ENCODE data around the gene NMS. TPM values are rescaled to one million over a fixed set of nuclear protein-coding genes. Genes with fewer than 3 reads are reported as not detected.
A peak's percentile ranks its signal among the peaks of the same experiment; 100 is the strongest.
"Not testable (repeated sequence)": the region's sequence is repeated elsewhere in the genome, so short reads cannot be mapped to it uniquely, and the experiment has no call there.

The NMS gene
- total RNA-seq, result not detected in 2 replicates

GRCh38 chr2:100470182-100470581, at the start of gene NMS:
Gene NMS (plus strand): TSS chr2:100470482. CDS start chr2:100470489, 7 bp downstream.
- no peak for DNase-seq (ENCODE audit: low read depth in 2 of 2)

- peak in 1 of 2 donors; percentile 38 for DNase-seq (ENCODE audit: low read depth in 2 of 2)
Measured at GRCh38 chr2:100422320-100423055, 47.8 kb upstream of the NMS start.

- no peak for DNase-seq (ENCODE audit: low read depth in 2 of 2)
Measured at GRCh38 chr2:100423631-100424030, 46.7 kb upstream of the NMS start.

- no peak for DNase-seq (ENCODE audit: low read depth in 2 of 2)
Measured at GRCh38 chr2:100424277-100424875, 45.9 kb upstream of the NMS start.

- DNase-seq (ENCODE audit: low read depth in 2 of 2), result no peak
Measured at GRCh38 chr2:100425107-100425506, 45.2 kb upstream of the NMS start.

GRCh38 chr2:100425573-100426383, 44.5 kb upstream of the NMS start:
- no peak for DNase-seq (ENCODE audit: low read depth in 2 of 2)

GRCh38 chr2:100426384-100426720, 43.9 kb upstream of the NMS start:
- DNase-seq (ENCODE audit: low read depth in 2 of 2), result no peak

GRCh38 chr2:100427111-100427510, 43.2 kb upstream of the NMS start:
- DNase-seq (ENCODE audit: low read depth in 2 of 2), result no peak

- peak in 1 of 2 donors; percentile 60 for DNase-seq (ENCODE audit: low read depth in 2 of 2)
Measured at GRCh38 chr2:100427627-100428258, 42.5 kb upstream of the NMS start.

GRCh38 chr2:100429726-100430125, 40.6 kb upstream of the NMS start:
- no peak for DNase-seq (ENCODE audit: low read depth in 2 of 2)

- no peak for DNase-seq (ENCODE audit: low read depth in 2 of 2)
Measured at GRCh38 chr2:100437751-100438150, 32.5 kb upstream of the NMS start.

GRCh38 chr2:100446696-100447095, 23.6 kb upstream of the NMS start:
- no peak for DNase-seq (ENCODE audit: low read depth in 2 of 2)

- DNase-seq (ENCODE audit: low read depth in 2 of 2), result no peak
Measured at GRCh38 chr2:100451092-100451491, 19.2 kb upstream of the NMS start.

- no peak for DNase-seq (ENCODE audit: low read depth in 2 of 2)
Measured at GRCh38 chr2:100451734-100452133, 18.5 kb upstream of the NMS start.

GRCh38 chr2:100453853-100454252, 16.4 kb upstream of the NMS start:
- DNase-seq (ENCODE audit: low read depth in 2 of 2), result no peak

- not testable (repeated sequence) for DNase-seq (ENCODE audit: low read depth in 2 of 2)
Measured at GRCh38 chr2:100456357-100456756, 13.9 kb upstream of the NMS start.

- DNase-seq (ENCODE audit: low read depth in 2 of 2), result no peak
Measured at GRCh38 chr2:100460904-100461530, 9.3 kb upstream of the NMS start.

- DNase-seq (ENCODE audit: low read depth in 2 of 2), result peak in 1 of 2 donors; percentile 7
Measured at GRCh38 chr2:100470898-100471514, 724 bp downstream of the NMS start.

GRCh38 chr2:100476606-100477005, 6.3 kb downstream of the NMS start:
- no peak for DNase-seq (ENCODE audit: low read depth in 2 of 2)

- no peak for DNase-seq (ENCODE audit: low read depth in 2 of 2)
Measured at GRCh38 chr2:100482741-100483140, 12.5 kb downstream of the NMS start.

GRCh38 chr2:100483895-100484294, 13.6 kb downstream of the NMS start:
- no peak for DNase-seq (ENCODE audit: low read depth in 2 of 2)

All from dermis microvascular lymphatic vessel endothelial cell (primary cell).